Tibial nerve (tissue), 4 donors: ENCODE measurements around the gene RASSF5. TPM values are rescaled to one million over a fixed set of nuclear protein-coding genes. Genes with fewer than 3 reads are reported as not detected.

Experiments
- DNase-seq, 2 donors: peaks; one replicate each; pipeline ENCODE4 v3.0.0-alpha.2; 2019; ENCODE audit warnings: low spot score in 2 of 2
- H3K27ac ChIP-seq, 4 donors: fragments of 200-600 bp; sonication (generic) in 3 of 4; one replicate each; pipeline ENCODE4 v1.5.1; 2017 to 2019; ENCODE audit warnings: mild to moderate bottlenecking in 1 of 4
- H3K27me3 ChIP-seq, 2 donors: fragments of 200-600 bp; sonication (generic) in 1 of 2; one replicate each; pipeline versions ENCODE4 v1.5.1 to v1.6.0; 2017 to 2019
- H3K36me3 ChIP-seq, 3 donors: fragments of 200-600 bp; sonication (generic); one replicate each; pipeline ENCODE4 v1.5.1; 2018 to 2019
- H3K4me1 ChIP-seq, 4 donors: fragments of 200-600 bp; sonication (generic) in 3 of 4; one replicate each; pipeline ENCODE4 v1.5.1; 2017 to 2019
- H3K4me3 ChIP-seq, 4 donors: fragments of 200-600 bp; sonication (generic) in 3 of 4; one replicate each; pipeline ENCODE4 v1.5.1; 2017 to 2019; ENCODE audit warnings: mild to moderate bottlenecking in 1 of 4, moderate library complexity in 1 of 4
- H3K9me3 ChIP-seq, 4 donors: fragments of 200-600 bp; sonication (generic) in 3 of 4; one replicate each; pipeline ENCODE4 v1.5.1; 2017 to 2019
- CTCF ChIP-seq, 5 experiments: fragments of 200-600 bp in 3 of 5; fragments of 450-650 bp in 2 of 5; sonication (generic) in 3 of 5; IDR thresholded peaks; one replicate each; pipeline ENCODE4 v1.5.1; 2016 to 2019; ENCODE audit warnings: antibody characterized with exemption in 5 of 5, mild to moderate bottlenecking in 3 of 5, moderate library complexity in 2 of 5
- EP300 ChIP-seq, 2 donors: sonication (generic); formaldehyde crosslinking; IDR thresholded peaks; one replicate each; pipeline ENCODE4 v1.6.1; 2017; ENCODE audit warnings: antibody characterized with exemption in 2 of 2, mild to moderate bottlenecking in 1 of 2
- POLR2A ChIP-seq, 2 donors: fragments of 450-650 bp; IDR thresholded peaks; one replicate each; pipeline ENCODE4 v1.6.1; 2017; ENCODE audit warnings: antibody characterized with exemption in 2 of 2, mild to moderate bottlenecking in 2 of 2, moderate library complexity in 2 of 2
- WGBS, 2 donors: methylation state at CpG; one replicate each; pipeline ENCODE4 v1.1.5; 2018; 5-methylcytosine and 5-hydroxymethylcytosine counted together
- total RNA-seq, 4 donors: library from RNA; depleted of rRNA; stranded (reverse); fragments of >200 nt; gene quantifications; one replicate each; pipeline ENCODE4 v1.1.0, GENCODE V29; 2016

Gene RASSF5
- total RNA-seq, 4 donors from 2014 or later = 24.0 to 32.9 (median 30.2) TPM

GRCh38 chr1:206555473-206555935, 48.2 kb downstream of the RASSF5 start:
- Histone ChIP-seq H3K27ac (peak overlapping the region in 1 of 4 donors; percentile 41), H3K36me3 (no peaks in the 10 kb centered on the region), H3K9me3 (no peaks in the 10 kb centered on the region), H3K4me1 (peaks cover 0 to 50% (median 29%) of the 10 kb centered on the region in 4 donors), H3K27me3 (peaks cover 0 to 5% of the 10 kb centered on the region in 2 donors), H3K4me3 (no peak overlapping the region)
- TF ChIP-seq CTCF (IDR thresholded peaks at IDR 0.05) = no peak
- TF ChIP-seq EP300 (IDR thresholded peaks at IDR 0.05) = no peak
- TF ChIP-seq POLR2A (IDR thresholded peaks at IDR 0.05) = no peak
- no peak for DNase-seq
- 37 to 48% methylated on average over 10 of the region's 10 CpGs for WGBS, 2 donors

GRCh38 chr1:206556047-206556749, 48.9 kb downstream of the RASSF5 start:
- TF ChIP-seq EP300 (IDR thresholded peaks at IDR 0.05) (no peak), POLR2A (IDR thresholded peaks at IDR 0.05) (no peak), CTCF (IDR thresholded peaks at IDR 0.05) (no peak)
- Histone ChIP-seq H3K27ac (peak overlapping the region in 1 of 4 donors; percentile 71), H3K4me3 (peak overlapping the region in 1 of 4 donors; percentile 72), H3K4me1 (peaks cover 0 to 51% (median 31%) of the 10 kb centered on the region in 4 donors), H3K36me3 (no peaks in the 10 kb centered on the region), H3K27me3 (peaks cover 0 to 5% of the 10 kb centered on the region in 2 donors), H3K9me3 (no peaks in the 10 kb centered on the region)
- 76 to 87% methylated on average over 7 of the region's 7 CpGs for WGBS, 2 donors
- DNase-seq = no peak

GRCh38 chr1:206556750-206557635, 49.7 kb downstream of the RASSF5 start:
- peak in 1 of 2 donors; percentile 67 for TF ChIP-seq EP300 (IDR thresholded peaks at IDR 0.05)
- no peak for TF ChIP-seq CTCF (IDR thresholded peaks at IDR 0.05)
- 2 to 4% methylated on average over 27 to 64 of the region's 67 CpGs for WGBS, 2 donors
- Histone ChIP-seq H3K4me1 (peaks cover 0 to 51% (median 31%) of the 10 kb centered on the region in 4 donors), H3K27ac (peak overlapping the region; percentile 7 to 85 (median 44)), H3K9me3 (no peaks in the 10 kb centered on the region), H3K36me3 (no peaks in the 10 kb centered on the region), H3K27me3 (peaks cover 0 to 5% of the 10 kb centered on the region in 2 donors), H3K4me3 (peak overlapping the region; percentile 35 to 72 (median 60))
- peak; percentile 59 to 67 for DNase-seq

- H3K36me3 ChIP-seq = no peaks in the 10 kb centered on the region
- H3K4me1 ChIP-seq = peaks cover 0 to 51% (median 31%) of the 10 kb centered on the region in 4 donors
- WGBS, 2 donors = 67 to 71% methylated on average over 14 of the region's 14 CpGs
- no peaks in the 10 kb centered on the region for H3K9me3 ChIP-seq
- TF ChIP-seq EP300 (IDR thresholded peaks at IDR 0.05) (no peak), CTCF (IDR thresholded peaks at IDR 0.05) (no peak), POLR2A (IDR thresholded peaks at IDR 0.05) (no peak)
- peaks cover 0 to 5% of the 10 kb centered on the region in 2 donors for H3K27me3 ChIP-seq
- H3K27ac ChIP-seq = peak overlapping the region; percentile 7 to 85 (median 44)
- DNase-seq = no peak
- peak overlapping the region; percentile 35 to 72 (median 60) for H3K4me3 ChIP-seq
Observed at GRCh38 chr1:206557636-206558473, 50.5 kb downstream of the RASSF5 start.
